Inflammatory macrophage treated with lipopolysaccharide for 4 hours (primary cell): Measurements from ENCODE around the gene CRYBG2.
"Not testable (repeated sequence)": the region's sequence is repeated elsewhere in the genome, so short reads cannot be mapped to it uniquely, and the experiment has no call there.

Experiments
- DNase-seq: peaks from one replicate; pipeline ENCODE4 v3.0.0-alpha.2; 2020

The CRYBG2 gene

GRCh38 chr1:26353976-26354820, at the start of gene CRYBG2:
TSS of gene CRYBG2 (minus strand) at chr1:26354130. CDS start at chr1:26346657, 7,473 bp downstream.
- DNase-seq = no peak

- no peak for DNase-seq
These were observed 49.7 kb upstream of the CRYBG2 start for GRCh38 chr1:26403656-26404055.

- DNase-seq = no peak
These were observed 48.0 kb upstream of the CRYBG2 start for GRCh38 chr1:26401891-26402290.

- no peak for DNase-seq
These were observed 45.1 kb upstream of the CRYBG2 start for GRCh38 chr1:26399034-26399433.

- no peak for DNase-seq
These were observed 41.8 kb upstream of the CRYBG2 start for GRCh38 chr1:26395754-26396153.

GRCh38 chr1:26391450-26391849, 37.5 kb upstream of the CRYBG2 start:
- peak; percentile 58 for DNase-seq

GRCh38 chr1:26389604-26390247, 35.8 kb upstream of the CRYBG2 start:
- DNase-seq = no peak

GRCh38 chr1:26388791-26389445, 35.0 kb upstream of the CRYBG2 start:
- no peak for DNase-seq

- DNase-seq = no peak
These were observed 33.5 kb upstream of the CRYBG2 start for GRCh38 chr1:26387447-26387846.

- DNase-seq = not testable (repeated sequence)
These were observed 31.1 kb upstream of the CRYBG2 start for GRCh38 chr1:26385063-26385462.

GRCh38 chr1:26384076-26384475, 30.1 kb upstream of the CRYBG2 start:
- DNase-seq = no peak

GRCh38 chr1:26378879-26379251, 24.9 kb upstream of the CRYBG2 start:
- DNase-seq = no peak

GRCh38 chr1:26378088-26378878, 24.4 kb upstream of the CRYBG2 start:
- peak; percentile 63 for DNase-seq

- no peak for DNase-seq
These were observed 22.1 kb upstream of the CRYBG2 start for GRCh38 chr1:26376050-26376449.

GRCh38 chr1:26375081-26375480, 21.2 kb upstream of the CRYBG2 start:
- DNase-seq = no peak

GRCh38 chr1:26374361-26374760, 20.4 kb upstream of the CRYBG2 start:
- peak; percentile 16 for DNase-seq

GRCh38 chr1:26373789-26374188, 19.9 kb upstream of the CRYBG2 start:
- no peak for DNase-seq

GRCh38 chr1:26373281-26373680, 19.4 kb upstream of the CRYBG2 start:
- no peak for DNase-seq

GRCh38 chr1:26372611-26373010, 18.7 kb upstream of the CRYBG2 start, which contains the start of gene ZNF683:
TSS of gene ZNF683 (minus strand) at chr1:26372750. CDS start at chr1:26368571, 4,179 bp downstream.
- DNase-seq = not testable (repeated sequence)

GRCh38 chr1:26372039-26372438, 18.1 kb upstream of the CRYBG2 start:
- no peak for DNase-seq

- no peak for DNase-seq
These were observed 16.9 kb upstream of the CRYBG2 start for GRCh38 chr1:26370591-26371382.

- DNase-seq = no peak
These were observed 14.6 kb upstream of the CRYBG2 start for GRCh38 chr1:26368486-26368885.
